KMS-11 (cell line): ENCODE measurements around the gene DHX35.

Experiments
- H2AFZ ChIP-seq: fragments of 200-600 bp; sonication (generic); 2 replicates; pipeline ENCODE4 v1.6.1; 2016; ENCODE audit warnings: antibody characterized with exemption, mixed run types, low read depth
- H3K27ac ChIP-seq: fragments of 200-600 bp; sonication (generic); 2 replicates; pipeline ENCODE4 v1.6.1; 2016; ENCODE audit warnings: mild to moderate bottlenecking, mixed run types
- H3K27me3 ChIP-seq: fragments of 200-600 bp; sonication (generic); 2 replicates; pipeline ENCODE4 v1.6.1; 2017; ENCODE audit warnings: mild to moderate bottlenecking, low read depth, mixed run types, moderate library complexity; ENCODE audit not compliant: insufficient read depth
- H3K36me3 ChIP-seq: fragments of 200-600 bp; sonication (generic); 2 replicates; pipeline ENCODE4 v1.6.1; 2017; ENCODE audit warnings: mild to moderate bottlenecking, mixed run types; ENCODE audit not compliant: insufficient read depth
- H3K4me1 ChIP-seq: fragments of 200-600 bp; sonication (generic); 2 replicates; pipeline ENCODE4 v1.6.1; 2016; ENCODE audit warnings: mild to moderate bottlenecking, low read depth, mixed run types; ENCODE audit not compliant: poor library complexity, severe bottlenecking
- H3K4me2 ChIP-seq: fragments of 200-600 bp; sonication (generic); 2 replicates; pipeline ENCODE4 v1.7.0; 2016; ENCODE audit warnings: mild to moderate bottlenecking, mixed run types
- H3K4me3 ChIP-seq: fragments of 200-600 bp; sonication (generic); IDR thresholded peaks from 2 replicates; pipeline ENCODE4 v1.6.1; 2017; ENCODE audit warnings: low read depth, low read length, mixed read lengths; ENCODE audit not compliant: insufficient read depth
- H3K79me2 ChIP-seq: fragments of 200-600 bp; sonication (generic); 2 replicates; pipeline ENCODE4 v1.6.1; 2016; ENCODE audit warnings: low read depth, mixed run types; ENCODE audit not compliant: insufficient read depth
- H3K9ac ChIP-seq: fragments of 200-600 bp; sonication (generic); 2 replicates; pipeline ENCODE4 v1.6.1; 2016; ENCODE audit warnings: mild to moderate bottlenecking, mixed run types
- H4K20me1 ChIP-seq: fragments of 200-600 bp; sonication (generic); 2 replicates; pipeline ENCODE4 v1.6.1; 2016; ENCODE audit warnings: mild to moderate bottlenecking, mixed run types; ENCODE audit not compliant: insufficient read depth
- CTCF ChIP-seq: fragments of 200-600 bp; sonication (generic); conservative IDR thresholded peaks from 2 replicates; pipeline ENCODE4 v1.6.1; 2017; ENCODE audit warnings: low read depth, mild to moderate bottlenecking, antibody characterized with exemption, low read length, moderate library complexity, mixed read lengths

DHX35 gene

GRCh38 chr20:39029364-39029763 lies 67.2 kb downstream of the DHX35 start:
- Histone ChIP-seq H3K36me3 (no peaks in the 10 kb centered on the region), H2AFZ (no peak overlapping the region), H3K27me3 (no peaks in the 10 kb centered on the region), H4K20me1 (no peaks in the 10 kb centered on the region), H3K4me3 (no peak overlapping the region), H3K4me2 (no peak overlapping the region), H3K27ac (no peak overlapping the region), H3K4me1 (no peaks in the 10 kb centered on the region), H3K79me2 (no peaks in the 10 kb centered on the region), H3K9ac (no peak overlapping the region)
- TF ChIP-seq CTCF = no peak

GRCh38 chr20:39032997-39033396 lies 70.9 kb downstream of the DHX35 start:
- H3K79me2 ChIP-seq = no peaks in the 10 kb centered on the region
- no peaks in the 10 kb centered on the region for H3K4me1 ChIP-seq
- H4K20me1 ChIP-seq = no peaks in the 10 kb centered on the region
- no peak overlapping the region for H3K27ac ChIP-seq
- H2AFZ ChIP-seq = no peak overlapping the region
- H3K36me3 ChIP-seq = no peaks in the 10 kb centered on the region; the same call in 1 of the 2 replicates
- no peaks in the 10 kb centered on the region for H3K27me3 ChIP-seq
- no peak overlapping the region for H3K9ac ChIP-seq
- no peak for TF ChIP-seq CTCF
- H3K4me3 ChIP-seq = no peak overlapping the region
- H3K4me2 ChIP-seq = no peak overlapping the region

GRCh38 chr20:39036011-39036410 lies 73.9 kb downstream of the DHX35 start:
- no peaks in the 10 kb centered on the region; the same call in 1 of the 2 replicates for H3K36me3 ChIP-seq
- H4K20me1 ChIP-seq = no peaks in the 10 kb centered on the region

GRCh38 chr20:39036851-39037250 lies 74.7 kb downstream of the DHX35 start:
- Histone ChIP-seq H3K79me2 (no peaks in the 10 kb centered on the region), H3K36me3 (no peaks in the 10 kb centered on the region; the same call in 1 of the 2 replicates), H3K4me2 (no peak overlapping the region), H2AFZ (no peak overlapping the region), H3K4me3 (no peak overlapping the region), H3K4me1 (no peaks in the 10 kb centered on the region), H3K9ac (no peak overlapping the region), H3K27me3 (no peaks in the 10 kb centered on the region), H4K20me1 (no peaks in the 10 kb centered on the region), H3K27ac (no peak overlapping the region)
- TF ChIP-seq CTCF = no peak

More at GRCh38 chr20:39036011-39036410, 73.9 kb downstream of the DHX35 start:
- TF ChIP-seq CTCF = no peak
- H3K79me2 ChIP-seq = no peaks in the 10 kb centered on the region
- H3K9ac ChIP-seq = no peak overlapping the region
- no peaks in the 10 kb centered on the region for H3K4me1 ChIP-seq
- H2AFZ ChIP-seq = no peak overlapping the region
- H3K4me2 ChIP-seq = no peak overlapping the region
- no peak overlapping the region for H3K4me3 ChIP-seq
- no peaks in the 10 kb centered on the region for H3K27me3 ChIP-seq
- no peak overlapping the region for H3K27ac ChIP-seq
